HCT116 (cell line): ENCODE measurements around the gene DHODH.

Source experiments
- POLR2A ChIP-seq: IDR thresholded peaks from 2 replicates; pipeline ENCODE4 v1.7.0; 2011; ENCODE audit warnings: borderline replicate concordance; ENCODE audit not compliant: insufficient read depth, insufficient read length; ENCODE audit errors: extremely low read depth
- POLR2AphosphoS5 ChIP-seq: IDR thresholded peaks from 2 replicates; pipeline ENCODE4 v1.6.1; 2011; ENCODE audit warnings: mild to moderate bottlenecking, low read depth, low read length, moderate library complexity
- ZFX ChIP-seq: fragments of 450-650 bp; IDR thresholded peaks from 2 replicates; pipeline ENCODE4 v1.6.1; 2017
- TF ChIP-seq, protein P1 (sequence below): IDR thresholded peaks from 2 replicates; pipeline ENCODE4 v1.6.1; 2011; ENCODE audit warnings: mild to moderate bottlenecking, low read length, moderate library complexity; ENCODE audit not compliant: insufficient replicate concordance; ENCODE audit errors: extremely low read depth

- TF ChIP-seq, protein P1, sequence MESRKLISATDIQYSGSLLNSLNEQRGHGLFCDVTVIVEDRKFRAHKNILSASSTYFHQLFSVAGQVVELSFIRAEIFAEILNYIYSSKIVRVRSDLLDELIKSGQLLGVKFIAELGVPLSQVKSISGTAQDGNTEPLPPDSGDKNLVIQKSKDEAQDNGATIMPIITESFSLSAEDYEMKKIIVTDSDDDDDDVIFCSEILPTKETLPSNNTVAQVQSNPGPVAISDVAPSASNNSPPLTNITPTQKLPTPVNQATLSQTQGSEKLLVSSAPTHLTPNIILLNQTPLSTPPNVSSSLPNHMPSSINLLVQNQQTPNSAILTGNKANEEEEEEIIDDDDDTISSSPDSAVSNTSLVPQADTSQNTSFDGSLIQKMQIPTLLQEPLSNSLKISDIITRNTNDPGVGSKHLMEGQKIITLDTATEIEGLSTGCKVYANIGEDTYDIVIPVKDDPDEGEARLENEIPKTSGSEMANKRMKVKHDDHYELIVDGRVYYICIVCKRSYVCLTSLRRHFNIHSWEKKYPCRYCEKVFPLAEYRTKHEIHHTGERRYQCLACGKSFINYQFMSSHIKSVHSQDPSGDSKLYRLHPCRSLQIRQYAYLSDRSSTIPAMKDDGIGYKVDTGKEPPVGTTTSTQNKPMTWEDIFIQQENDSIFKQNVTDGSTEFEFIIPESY, result no peak
- TF ChIP-seq ZFX, result no peak
- no peak for TF ChIP-seq POLR2AphosphoS5
- TF ChIP-seq POLR2A, result no peak
Measured at GRCh38 chr16:72024862-72025382, 16.4 kb downstream of the DHODH start.
